BE2C (cell line): ENCODE data around the gene NUBPL.

Experiments used
- DNase-seq: peaks from one replicate; pipeline ENCODE4 v3.0.0-alpha.2; 2020
- H3K27me3 ChIP-seq: fragments of 250-450 bp; sonication (Bioruptor Pico); 2 replicates; pipeline ENCODE4 v1.5.1; 2020; ENCODE audit warnings: mild to moderate bottlenecking
- H3K36me3 ChIP-seq: fragments of 250-450 bp; sonication (Bioruptor Pico); 2 replicates; pipeline ENCODE4 v1.5.1; 2020; ENCODE audit warnings: mild to moderate bottlenecking
- H3K4me1 ChIP-seq: fragments of 250-450 bp; sonication (Bioruptor Pico); 2 replicates; pipeline ENCODE4 v1.5.1; 2020
- H3K4me3 ChIP-seq: 2 replicates; pipeline ENCODE4 v1.5.1; 2011; ENCODE audit warnings: low read depth, low read length
- H3K9me3 ChIP-seq: fragments of 250-450 bp; sonication (Bioruptor Pico); 2 replicates; pipeline ENCODE4 v1.5.1; 2020
- TF ChIP-seq, protein P1 (sequence below): IDR thresholded peaks from 2 replicates; pipeline ENCODE4 v1.5.1; 2012; ENCODE audit warnings: mild to moderate bottlenecking, low read depth, low read length

Gene NUBPL

DNA sequence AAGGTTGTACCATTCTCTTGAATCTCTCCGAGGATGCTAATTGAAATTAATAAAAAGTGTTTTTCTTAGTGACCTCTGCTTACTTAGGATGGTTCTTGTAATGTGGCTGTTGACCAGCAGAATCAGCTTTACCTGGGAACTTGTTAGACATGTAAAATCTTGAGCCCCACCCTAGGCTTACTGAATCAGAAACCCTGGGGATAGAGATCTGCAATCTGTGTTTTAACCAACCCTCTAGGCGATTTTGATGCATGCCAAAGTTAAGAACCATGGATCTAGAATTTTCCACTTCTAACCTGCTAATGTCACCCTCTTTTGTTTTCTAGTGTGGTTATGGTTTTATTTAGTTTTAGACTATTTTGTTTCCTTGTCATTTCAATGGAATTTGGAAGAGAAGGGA is 6.5 kb downstream of the NUBPL start:
- DNase-seq: no peak
- H3K4me1 ChIP-seq: no peaks in the 10 kb centered on the region
- no peak overlapping the region for H3K4me3 ChIP-seq
- H3K36me3 ChIP-seq: no peaks in the 10 kb centered on the region
- H3K27me3 ChIP-seq: no peaks in the 10 kb centered on the region
- TF ChIP-seq, protein P1, sequence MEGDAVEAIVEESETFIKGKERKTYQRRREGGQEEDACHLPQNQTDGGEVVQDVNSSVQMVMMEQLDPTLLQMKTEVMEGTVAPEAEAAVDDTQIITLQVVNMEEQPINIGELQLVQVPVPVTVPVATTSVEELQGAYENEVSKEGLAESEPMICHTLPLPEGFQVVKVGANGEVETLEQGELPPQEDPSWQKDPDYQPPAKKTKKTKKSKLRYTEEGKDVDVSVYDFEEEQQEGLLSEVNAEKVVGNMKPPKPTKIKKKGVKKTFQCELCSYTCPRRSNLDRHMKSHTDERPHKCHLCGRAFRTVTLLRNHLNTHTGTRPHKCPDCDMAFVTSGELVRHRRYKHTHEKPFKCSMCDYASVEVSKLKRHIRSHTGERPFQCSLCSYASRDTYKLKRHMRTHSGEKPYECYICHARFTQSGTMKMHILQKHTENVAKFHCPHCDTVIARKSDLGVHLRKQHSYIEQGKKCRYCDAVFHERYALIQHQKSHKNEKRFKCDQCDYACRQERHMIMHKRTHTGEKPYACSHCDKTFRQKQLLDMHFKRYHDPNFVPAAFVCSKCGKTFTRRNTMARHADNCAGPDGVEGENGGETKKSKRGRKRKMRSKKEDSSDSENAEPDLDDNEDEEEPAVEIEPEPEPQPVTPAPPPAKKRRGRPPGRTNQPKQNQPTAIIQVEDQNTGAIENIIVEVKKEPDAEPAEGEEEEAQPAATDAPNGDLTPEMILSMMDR: no peak
- H3K9me3 ChIP-seq: no peaks in the 10 kb centered on the region

DNA sequence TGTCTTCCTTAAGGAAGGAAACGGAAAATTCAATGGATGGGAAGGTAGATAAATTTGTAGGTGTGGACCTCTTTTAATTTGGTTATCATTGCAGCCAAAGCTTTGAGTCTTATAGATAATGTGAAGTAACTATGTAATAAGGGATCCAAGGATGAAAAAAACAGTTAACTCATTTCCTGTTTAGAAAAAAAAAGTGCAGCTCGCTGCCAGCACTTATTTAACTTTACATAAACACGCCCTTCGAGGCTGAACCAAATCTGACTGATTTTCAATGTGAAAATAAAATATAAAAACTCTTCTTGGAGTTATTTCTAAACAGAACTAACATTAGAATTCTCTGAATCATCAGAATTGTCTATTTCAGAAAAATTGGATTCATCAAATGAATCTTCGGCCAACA is 7.0 kb downstream of the NUBPL start:
- TF ChIP-seq, protein P1: no peak
- Histone ChIP-seq H3K27me3 (no peaks in the 10 kb centered on the region), H3K4me3 (no peak overlapping the region), H3K9me3 (no peaks in the 10 kb centered on the region), H3K36me3 (no peaks in the 10 kb centered on the region), H3K4me1 (no peaks in the 10 kb centered on the region)
- no peak for DNase-seq

DNA sequence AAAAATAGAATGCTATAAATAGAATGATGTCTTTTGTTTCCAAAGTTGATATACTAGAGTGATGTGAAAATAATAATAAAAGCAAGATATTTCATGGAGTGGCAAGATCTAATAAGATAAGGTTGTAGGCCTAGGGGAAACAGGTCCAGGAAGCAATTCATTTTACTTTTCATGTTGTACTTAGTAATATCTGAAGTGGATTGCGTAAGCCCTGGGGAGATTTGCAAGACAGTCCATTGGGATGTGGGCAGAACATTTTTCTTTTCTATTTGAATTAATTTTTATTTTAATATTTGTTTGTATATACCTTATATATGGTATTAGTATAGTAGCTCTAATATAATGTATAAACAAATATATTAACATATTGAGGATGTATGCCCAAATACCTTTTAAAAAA is 7.5 kb downstream of the NUBPL start:
- TF ChIP-seq, protein P1: no peak
- H3K27me3 ChIP-seq: no peaks in the 10 kb centered on the region
- no peak for DNase-seq
- H3K4me3 ChIP-seq: no peak overlapping the region
- H3K9me3 ChIP-seq: no peaks in the 10 kb centered on the region
- H3K36me3 ChIP-seq: no peaks in the 10 kb centered on the region
- no peaks in the 10 kb centered on the region for H3K4me1 ChIP-seq

DNA sequence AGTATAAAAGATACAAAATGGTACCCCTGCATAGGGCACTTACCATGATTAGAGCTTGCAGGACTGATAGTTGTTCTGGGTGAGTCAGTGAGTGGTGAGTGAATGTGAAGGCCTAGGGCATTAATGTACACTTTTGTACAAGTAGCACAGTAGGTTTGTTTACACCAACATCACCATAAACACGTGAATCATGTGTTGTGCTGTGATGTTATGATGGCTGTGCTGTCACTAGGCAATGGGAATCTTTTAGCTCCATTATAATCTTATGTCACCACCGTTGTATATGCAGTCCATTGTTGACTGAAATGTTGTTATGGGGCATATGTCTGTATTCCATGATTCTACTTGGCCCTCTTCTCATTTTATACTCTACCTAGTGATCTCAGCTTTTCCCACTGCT is 11.8 kb downstream of the NUBPL start:
- Histone ChIP-seq H3K36me3 (no peaks in the 10 kb centered on the region), H3K4me3 (no peak overlapping the region), H3K9me3 (no peaks in the 10 kb centered on the region), H3K27me3 (no peaks in the 10 kb centered on the region), H3K4me1 (no peaks in the 10 kb centered on the region)
- TF ChIP-seq, protein P1: no peak
- DNase-seq: no peak

- DNase-seq: no peak
- Histone ChIP-seq H3K9me3 (no peaks in the 10 kb centered on the region), H3K36me3 (no peaks in the 10 kb centered on the region), H3K4me1 (no peaks in the 10 kb centered on the region), H3K4me3 (no peak overlapping the region), H3K27me3 (no peaks in the 10 kb centered on the region)
- TF ChIP-seq, protein P1: no peak
Measured at GRCh38 chr14:31576949-31577348, 15.7 kb downstream of the NUBPL start.

DNA sequence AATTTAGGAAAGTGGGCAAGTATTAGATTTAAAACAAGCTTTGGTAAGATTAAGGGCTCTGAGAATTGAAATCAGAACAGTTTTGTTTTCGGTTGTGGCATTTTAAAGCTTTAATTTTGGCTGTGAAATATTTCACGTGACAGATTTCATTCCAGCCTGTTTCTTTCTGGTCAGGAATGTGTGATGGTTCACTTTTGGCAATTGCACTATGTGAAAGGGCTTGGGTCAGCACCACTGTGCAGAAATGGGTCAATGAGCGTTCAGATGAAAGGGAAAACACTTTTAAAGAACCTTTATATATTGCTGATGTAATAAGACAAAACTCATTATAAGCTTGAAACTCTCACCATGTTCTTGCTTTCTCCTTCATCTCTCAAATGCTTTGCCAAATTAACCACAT is 17.1 kb downstream of the NUBPL start:
- Histone ChIP-seq H3K4me3 (no peak overlapping the region), H3K4me1 (peaks cover 3% of the 10 kb centered on the region), H3K36me3 (no peaks in the 10 kb centered on the region), H3K9me3 (no peaks in the 10 kb centered on the region), H3K27me3 (no peaks in the 10 kb centered on the region)
- no peak for DNase-seq
- TF ChIP-seq, protein P1: no peak
